Keratinocyte (primary cell): Measurements from ENCODE around the gene PAN3.

Experiments
- CTCF ChIP-seq, 3 experiments: IDR thresholded peaks in 1 of 3; conservative IDR thresholded peaks in 1 of 3; optimal IDR thresholded peaks in 1 of 3; 2 replicates in 2 of 3; 3 replicates in 1 of 3; pipeline versions ENCODE3 to v1.5.1; 2011; ENCODE audit warnings: low read length in 3 of 3, mild to moderate bottlenecking in 3 of 3, moderate library complexity in 2 of 3, control low read depth in 1 of 3, inconsistent platforms in 1 of 3; ENCODE audit not compliant: insufficient read depth in 2 of 3; ENCODE audit errors: extremely low read depth in 1 of 3
- EZH2 ChIP-seq: IDR thresholded peaks from one replicate; pipeline ENCODE4 v1.6.1; 2012; ENCODE audit warnings: inconsistent platforms, mild to moderate bottlenecking, low read length, moderate library complexity

- TF ChIP-seq EZH2, result no peak
- TF ChIP-seq CTCF (optimal IDR thresholded peaks at IDR 0.05 in 1 of 3, IDR thresholded peaks at IDR 0.05 in 1 of 3, conservative IDR thresholded peaks at IDR 0.05 in 1 of 3; ENCODE audit: extremely low read depth in 1 of 3, insufficient read depth in 2 of 3, low read length in 3 of 3), result no peak
Measured at GRCh38 chr13:28131646-28132045, 6.7 kb upstream of the PAN3 start.
